Endothelial cell of umbilical vein (primary cell): ENCODE data around the gene MAPK4. TPM values are rescaled to one million over a fixed set of nuclear protein-coding genes. Genes with fewer than 3 reads are reported as not detected.

Experiments used
- BruUV-seq: library from RNA; stranded (reverse); fragments of 400-500 nt; replicated peaks from 2 replicates; lab custom pipeline; 2021; lab: Mats Ljungman, UMichigan
- CTCF ChIA-PET: fragments of 300-600, 350-600 bp; sonication (Branson Sonifier 250); formaldehyde crosslinking; loops from one replicate; lab custom pipeline; 2021; ENCODE audit warnings: antibody characterized with exemption, inconsistent platforms; lab: Charles Lee
- POLR2A ChIA-PET: fragments of 300-600, 350-600 bp; sonication (Branson Sonifier 250); formaldehyde crosslinking; loops from one replicate; lab custom pipeline; 2021; ENCODE audit warnings: antibody characterized with exemption, inconsistent platforms; lab: Charles Lee
- DNase-seq: peaks from one replicate; pipeline ENCODE4 v3.0.0-alpha.2; 2011; ENCODE audit warnings: low read depth, low spot score
- FAIRE-seq: peaks from 2 replicates; lab custom pipeline; 2011; peaks lifted over from hg19 to GRCh38; lab: Jason Lieb, UNC
- H2AFZ ChIP-seq: 2 replicates; pipeline ENCODE4 v1.6.0; 2012; ENCODE audit warnings: low read depth, low read length, control low read depth, inconsistent platforms
- H3K27ac ChIP-seq: 2 replicates; pipeline ENCODE4 v1.5.1; 2011; ENCODE audit warnings: low read depth, mild to moderate bottlenecking, control low read depth, low read length, moderate library complexity; ENCODE audit not compliant: insufficient read depth
- H3K27me3 ChIP-seq, 2 experiments: 2 replicates each; pipeline versions ENCODE4 v1.6.0 to v1.6.1; 2011; ENCODE audit warnings: low read length in 2 of 2, mixed read lengths in 1 of 2; ENCODE audit not compliant: control insufficient read depth in 2 of 2, insufficient read depth in 2 of 2
- H3K36me3 ChIP-seq, 2 experiments: 2 replicates in 1 of 2; 3 replicates in 1 of 2; pipeline ENCODE4 v1.5.1; 2011; ENCODE audit warnings: low read length in 2 of 2, mild to moderate bottlenecking in 1 of 2, moderate library complexity in 1 of 2; ENCODE audit not compliant: control insufficient read depth in 2 of 2, insufficient read depth in 2 of 2; ENCODE audit errors: extremely low read depth in 1 of 2
- H3K4me1 ChIP-seq: 3 replicates; pipeline ENCODE4 v1.5.1; 2011; ENCODE audit warnings: mild to moderate bottlenecking, low read length; ENCODE audit not compliant: control insufficient read depth, insufficient read depth; ENCODE audit errors: extremely low read depth
- H3K4me2 ChIP-seq: 2 replicates; pipeline ENCODE4 v1.6.1; 2011; ENCODE audit warnings: low read length, control low read depth, mixed read lengths; ENCODE audit not compliant: insufficient read depth
- H3K4me3 ChIP-seq, 3 experiments: fragments of 200-600 bp in 1 of 3; sonication (generic), shearing (Covaris generic) in 1 of 3; replicated peaks in 1 of 3; 2 replicates each; pipeline ENCODE4 v1.5.1; 2011 to 2016; ENCODE audit warnings: control low read depth in 3 of 3, low read length in 3 of 3, mild to moderate bottlenecking in 2 of 3, inconsistent platforms in 1 of 3, low read depth in 1 of 3, moderate library complexity in 1 of 3; ENCODE audit not compliant: insufficient read depth in 1 of 3
- H3K79me2 ChIP-seq: 2 replicates; pipeline ENCODE4 v1.6.0; 2012; ENCODE audit warnings: low read length, inconsistent platforms; ENCODE audit not compliant: control insufficient read depth, insufficient read depth
- H3K9ac ChIP-seq: replicated peaks from 2 replicates; pipeline ENCODE3; 2011; ENCODE audit warnings: low read length, control low read depth; ENCODE audit not compliant: insufficient read depth; ENCODE audit errors: extremely low read depth
- H3K9me1 ChIP-seq: replicated peaks from 3 replicates; pipeline ENCODE4 v1.6.0; 2011; ENCODE audit warnings: mild to moderate bottlenecking, low read length; ENCODE audit not compliant: control insufficient read depth, insufficient read depth; ENCODE audit errors: extremely low read depth
- H3K9me3 ChIP-seq: replicated peaks from 2 replicates; pipeline ENCODE4 v1.5.1; 2012; ENCODE audit warnings: low read length, inconsistent platforms; ENCODE audit not compliant: control insufficient read depth, insufficient read depth
- H4K20me1 ChIP-seq: replicated peaks from 2 replicates; pipeline ENCODE3; 2011; ENCODE audit warnings: mild to moderate bottlenecking, low read length; ENCODE audit not compliant: control insufficient read depth, insufficient read depth; ENCODE audit errors: extremely low read depth
- EZH2 ChIP-seq: IDR thresholded peaks from 2 replicates; pipeline ENCODE4 v1.6.1; 2012; ENCODE audit warnings: borderline replicate concordance, low read depth, mild to moderate bottlenecking, moderate library complexity, low read length, inconsistent platforms; ENCODE audit not compliant: severe bottlenecking
- FOS ChIP-seq: IDR thresholded peaks from 2 replicates; pipeline ENCODE4 v1.6.1; 2011; ENCODE audit warnings: mild to moderate bottlenecking, low read length, moderate library complexity, borderline replicate concordance; ENCODE audit not compliant: insufficient read depth
- GATA2 ChIP-seq: IDR thresholded peaks from 2 replicates; pipeline ENCODE4 v1.7.0; 2011; ENCODE audit warnings: low read depth, mild to moderate bottlenecking, moderate library complexity, mixed read lengths, low read length; ENCODE audit not compliant: insufficient read length, insufficient read depth
- JUN ChIP-seq: IDR thresholded peaks from 2 replicates; pipeline ENCODE4 v1.6.1; 2011; ENCODE audit warnings: borderline replicate concordance, low read depth; ENCODE audit not compliant: insufficient read length, insufficient read depth
- MAX ChIP-seq: IDR thresholded peaks from 2 replicates; pipeline ENCODE4 v1.6.1; 2011; ENCODE audit not compliant: insufficient read depth, insufficient read length
- MYC ChIP-seq: IDR thresholded peaks from one replicate; pipeline ENCODE4 v1.6.1; 2011; ENCODE audit warnings: mild to moderate bottlenecking, low read depth, low read length
- POLR2A ChIP-seq: IDR thresholded peaks from 2 replicates; pipeline ENCODE4 v1.6.1; 2012; ENCODE audit warnings: low read depth, mild to moderate bottlenecking, control low read depth, low read length
- POLR2AphosphoS5 ChIP-seq: IDR thresholded peaks from 2 replicates; pipeline ENCODE4 v1.6.1; 2012; ENCODE audit warnings: low read depth, mild to moderate bottlenecking, control low read depth, low read length, moderate library complexity; ENCODE audit not compliant: insufficient read depth
- dilution Hi-C: fragments of 300-500 bp; cut with MboI; formaldehyde crosslinking; loops from one replicate; pipeline ENCODE4 v1.15.0; 2019; ENCODE audit warnings: low sequenced_read_pairs; ENCODE audit not compliant: extremely low pct_ligation_motif_present
- intact Hi-C: fragments of 100-400 bp; cut with micrococcal nuclease; formaldehyde crosslinking; loops from one replicate; pipeline ENCODE4 v1.10.0; 2022
- polyA plus RNA-seq, 4 experiments: library from polyadenylated mRNA; depleted of rRNA in 3 of 4; stranded (reverse) in 3 of 4; unstranded in 1 of 4; fragments of >200 nt; gene quantifications; 2 replicates each; pipeline versions ENCODE4 v1.2.1 to v1.2.3, GENCODE V29; 2011 to 2012; ENCODE audit warnings: missing spikeins in 1 of 4
- total RNA-seq: library from RNA; stranded (reverse); gene quantifications from 2 replicates; pipeline ENCODE4 v1.2.3, GENCODE V29; 2021
- TF ChIP-seq, protein P1 (sequence below), 2 donors: IDR thresholded peaks; 1 replicate in 1 of 2; 2 replicates in 1 of 2; pipeline ENCODE4 v1.5.1; 2011; ENCODE audit warnings: low read length in 2 of 2, mild to moderate bottlenecking in 2 of 2, moderate library complexity in 2 of 2, control low read depth in 1 of 2, inconsistent platforms in 1 of 2, low read depth in 1 of 2; ENCODE audit not compliant: insufficient read depth in 1 of 2; ENCODE audit errors: extremely low read depth in 1 of 2

MAPK4 gene
- total and polyA plus RNA-seq, 2 donors (not counting 3 experiments of a cell fraction or from before 2014, with no cell fraction given): not detected

DNA sequence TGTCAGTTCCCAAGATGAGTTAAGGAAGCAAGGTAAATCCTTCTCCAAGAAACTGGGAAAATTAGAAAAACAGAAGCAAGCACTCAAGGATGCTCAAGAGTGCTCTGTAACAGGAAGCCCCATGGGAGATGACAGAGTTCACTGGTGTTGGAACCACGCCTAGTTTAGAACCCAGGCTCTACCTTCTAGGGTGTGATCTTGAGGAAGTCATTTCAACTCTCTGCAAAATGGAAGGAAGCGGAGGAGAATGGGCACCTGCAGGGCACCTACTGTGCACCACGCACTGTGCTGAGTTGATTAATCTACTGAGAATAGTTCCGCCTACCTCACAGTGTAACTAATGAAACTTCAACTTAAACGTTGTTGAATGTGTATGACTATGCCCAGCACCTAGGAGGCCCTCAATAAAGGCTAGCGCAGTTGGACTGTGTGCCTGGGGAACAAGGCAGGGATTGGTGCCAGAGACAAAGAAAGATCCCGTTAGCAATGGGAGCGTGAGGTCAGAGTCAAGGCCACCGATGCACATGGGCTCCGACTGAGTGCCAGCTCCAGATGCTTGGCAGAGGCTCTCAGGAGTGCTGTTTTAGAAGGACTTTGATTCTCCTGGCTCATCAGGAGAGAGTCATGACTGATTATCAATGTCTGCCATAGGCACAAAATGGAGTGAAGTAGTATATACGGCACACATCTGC is 93.7 kb downstream of the MAPK4 start:
- Histone ChIP-seq H3K9me3 (no peaks in the 10 kb centered on the region), H4K20me1 (no peaks in the 10 kb centered on the region), H3K9ac (no peak overlapping the region), H2AFZ (no peak overlapping the region), H3K27ac (no peak overlapping the region), H3K36me3 (no peaks in the 10 kb centered on the region), H3K79me2 (no peaks in the 10 kb centered on the region), H3K9me1 (no peaks in the 10 kb centered on the region), H3K4me3 (no peak overlapping the region), H3K4me2 (no peak overlapping the region), H3K27me3 (no peaks in the 10 kb centered on the region), H3K4me1 (no peaks in the 10 kb centered on the region)
- intact Hi-C loops: no loop called here
- dilution Hi-C loops: no loop called here
- CTCF ChIA-PET: no interaction called here
- FAIRE-seq (no peak), DNase-seq (no peak)
- POLR2A ChIA-PET: no interaction called here
- no peak for TF ChIP-seq FOS
- no peak for TF ChIP-seq POLR2AphosphoS5
- TF ChIP-seq, protein P1, sequence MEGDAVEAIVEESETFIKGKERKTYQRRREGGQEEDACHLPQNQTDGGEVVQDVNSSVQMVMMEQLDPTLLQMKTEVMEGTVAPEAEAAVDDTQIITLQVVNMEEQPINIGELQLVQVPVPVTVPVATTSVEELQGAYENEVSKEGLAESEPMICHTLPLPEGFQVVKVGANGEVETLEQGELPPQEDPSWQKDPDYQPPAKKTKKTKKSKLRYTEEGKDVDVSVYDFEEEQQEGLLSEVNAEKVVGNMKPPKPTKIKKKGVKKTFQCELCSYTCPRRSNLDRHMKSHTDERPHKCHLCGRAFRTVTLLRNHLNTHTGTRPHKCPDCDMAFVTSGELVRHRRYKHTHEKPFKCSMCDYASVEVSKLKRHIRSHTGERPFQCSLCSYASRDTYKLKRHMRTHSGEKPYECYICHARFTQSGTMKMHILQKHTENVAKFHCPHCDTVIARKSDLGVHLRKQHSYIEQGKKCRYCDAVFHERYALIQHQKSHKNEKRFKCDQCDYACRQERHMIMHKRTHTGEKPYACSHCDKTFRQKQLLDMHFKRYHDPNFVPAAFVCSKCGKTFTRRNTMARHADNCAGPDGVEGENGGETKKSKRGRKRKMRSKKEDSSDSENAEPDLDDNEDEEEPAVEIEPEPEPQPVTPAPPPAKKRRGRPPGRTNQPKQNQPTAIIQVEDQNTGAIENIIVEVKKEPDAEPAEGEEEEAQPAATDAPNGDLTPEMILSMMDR (IDR thresholded peaks at IDR 0.05; ENCODE audit: extremely low read depth in 1 of 2, insufficient read depth in 1 of 2, low read depth in 1 of 2, low read length in 2 of 2): no peak
- no peak for TF ChIP-seq MYC
- no peak for TF ChIP-seq JUN
- TF ChIP-seq MAX: no peak
- no peak for TF ChIP-seq GATA2
- no peak for TF ChIP-seq POLR2A
- TF ChIP-seq EZH2: no peak
- BruUV-seq: no TSS peak
